Thymus (tissue), 11 donors: ENCODE data around the gene EHD3. TPM values are rescaled to one million over a fixed set of nuclear protein-coding genes. Genes with fewer than 3 reads are reported as not detected.

Experiments used
- DNase-seq, 9 donors: peaks; one replicate each; pipeline ENCODE4 v3.0.0-alpha.2; 2013; ENCODE audit warnings: low spot score in 9 of 9, low read depth in 6 of 9, missing footprints in 1 of 9
- H3K27ac ChIP-seq, 2 donors: one replicate each; pipeline ENCODE4 v1.5.1; 2013; ENCODE audit warnings: control low read depth in 1 of 2, low read depth in 1 of 2, low read length in 1 of 2, mild to moderate bottlenecking in 1 of 2, moderate library complexity in 1 of 2
- H3K27me3 ChIP-seq, 2 donors: one replicate each; pipeline ENCODE4 v1.5.1; 2013; ENCODE audit warnings: low read length in 1 of 2; ENCODE audit not compliant: control insufficient read depth in 2 of 2, insufficient read depth in 1 of 2
- H3K36me3 ChIP-seq, 2 donors: one replicate each; pipeline ENCODE4 v1.5.1; 2013; ENCODE audit warnings: low read length in 1 of 2, mild to moderate bottlenecking in 1 of 2, moderate library complexity in 1 of 2; ENCODE audit not compliant: control insufficient read depth in 2 of 2, insufficient read depth in 2 of 2
- H3K4me1 ChIP-seq, 2 donors: one replicate each; pipeline ENCODE4 v1.5.1; 2013; ENCODE audit warnings: low read length in 2 of 2; ENCODE audit not compliant: control insufficient read depth in 2 of 2, insufficient read depth in 2 of 2
- H3K4me3 ChIP-seq, 2 donors: one replicate each; pipeline ENCODE4 v1.5.1; 2013; ENCODE audit warnings: low read length in 2 of 2, control low read depth in 1 of 2, mild to moderate bottlenecking in 1 of 2
- H3K9me3 ChIP-seq, 2 donors: one replicate each; pipeline ENCODE4 v1.5.1; 2013; ENCODE audit warnings: low read length in 1 of 2, mild to moderate bottlenecking in 1 of 2; ENCODE audit not compliant: control insufficient read depth in 2 of 2, insufficient read depth in 1 of 2
- WGBS: extraction: QIAGEN DNeasy Blood & Tissue Kit; methylation state at CpG from one replicate; pipeline ENCODE4 v1.1.7; 2013; 5-methylcytosine and 5-hydroxymethylcytosine counted together
- polyA plus RNA-seq: library from polyadenylated mRNA; stranded (reverse); fragments of 200-250 nt; gene quantifications from one replicate; pipeline ENCODE4 v1.2.3, GENCODE V29; 2013
- total RNA-seq: library from RNA; stranded (reverse); fragments of 120-200 nt; gene quantifications from one replicate; pipeline ENCODE4 v1.2.4, GENCODE V29; 2013
- donor health status: healthy.

The EHD3 gene
- total and polyA plus RNA-seq, 2 donors: 2.7 to 4.2 TPM

DNA sequence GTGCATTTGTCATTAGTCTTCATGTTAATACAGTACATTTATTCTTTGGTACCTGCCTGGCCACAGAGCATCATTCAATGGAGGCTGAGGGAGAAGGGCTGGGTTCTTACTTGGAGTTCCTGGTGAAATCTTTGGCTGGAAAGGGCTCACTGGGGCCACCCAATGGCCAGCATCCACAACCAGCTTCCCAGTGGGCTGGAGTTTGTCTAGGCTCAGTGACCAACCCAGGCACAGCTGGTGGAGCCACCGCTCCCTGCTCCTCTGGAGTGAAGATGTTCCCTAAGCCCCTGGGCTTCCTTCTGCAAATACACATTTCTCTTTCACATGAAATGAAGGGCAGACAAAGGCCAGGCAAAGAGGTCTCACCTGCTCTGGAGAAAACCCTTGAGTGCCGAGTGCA lies 34.4 kb downstream of the EHD3 start:
- WGBS: 97% methylated on average over 2 of the region's 2 CpGs
- no peaks in the 10 kb centered on the region for H3K4me1 ChIP-seq
- no peaks in the 10 kb centered on the region for H3K36me3 ChIP-seq
- no peak for DNase-seq
- no peak overlapping the region for H3K4me3 ChIP-seq
- H3K9me3 ChIP-seq: no peaks in the 10 kb centered on the region
- no peak overlapping the region for H3K27ac ChIP-seq
- no peaks in the 10 kb centered on the region for H3K27me3 ChIP-seq

DNA sequence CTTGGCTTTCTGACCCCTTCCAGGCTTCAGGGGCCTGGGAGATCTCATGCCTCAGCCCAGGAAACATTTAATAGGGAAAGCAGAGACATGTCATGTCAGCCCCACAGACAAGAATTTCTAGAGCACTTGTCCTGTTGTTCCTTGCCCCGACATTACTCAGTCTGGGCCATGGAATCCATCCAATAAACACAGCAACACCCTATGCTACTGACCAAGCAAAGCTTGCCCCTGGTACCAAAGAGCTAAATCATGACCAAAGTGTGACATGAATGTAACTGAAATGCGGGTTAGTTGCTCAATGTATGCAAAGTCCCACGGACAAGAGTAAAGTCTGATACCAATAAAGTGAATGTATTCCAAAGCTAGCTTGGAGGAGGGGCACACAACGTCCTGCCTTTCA lies 35.1 kb downstream of the EHD3 start:
- no peak overlapping the region for H3K27ac ChIP-seq
- WGBS: 95% methylated on average over 4 of the region's 4 CpGs
- no peak for DNase-seq

DNA sequence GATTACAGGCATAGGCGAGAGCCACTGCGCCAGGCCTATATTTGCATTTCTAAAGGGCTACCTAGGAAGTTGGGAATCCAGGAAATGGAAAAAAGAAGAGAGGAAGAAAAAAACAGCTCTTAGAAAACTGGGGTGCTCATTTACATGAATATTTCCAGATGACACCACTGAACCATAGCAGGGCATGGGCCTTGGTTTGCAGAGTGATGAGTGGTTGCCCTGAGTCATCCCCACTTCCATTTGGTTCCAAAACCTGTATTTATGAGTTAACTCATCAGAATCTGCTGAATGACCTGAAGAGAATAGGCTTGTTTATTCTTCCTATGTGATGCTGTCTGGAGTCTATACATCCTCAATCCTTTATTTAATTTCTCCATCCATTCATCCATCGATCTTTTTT lies 36.2 kb downstream of the EHD3 start:
- Histone ChIP-seq H3K27ac (no peak overlapping the region), H3K4me3 (no peak overlapping the region), H3K36me3 (no peaks in the 10 kb centered on the region), H3K9me3 (no peaks in the 10 kb centered on the region), H3K27me3 (no peaks in the 10 kb centered on the region), H3K4me1 (no peaks in the 10 kb centered on the region)
- DNase-seq: no peak
- WGBS: 98% methylated on average over 3 of the region's 3 CpGs

More for the DNA sequence above, 35.1 kb downstream of the EHD3 start:
- Histone ChIP-seq H3K27me3 (no peaks in the 10 kb centered on the region), H3K36me3 (no peaks in the 10 kb centered on the region), H3K4me1 (no peaks in the 10 kb centered on the region), H3K4me3 (no peak overlapping the region), H3K9me3 (no peaks in the 10 kb centered on the region)

DNA sequence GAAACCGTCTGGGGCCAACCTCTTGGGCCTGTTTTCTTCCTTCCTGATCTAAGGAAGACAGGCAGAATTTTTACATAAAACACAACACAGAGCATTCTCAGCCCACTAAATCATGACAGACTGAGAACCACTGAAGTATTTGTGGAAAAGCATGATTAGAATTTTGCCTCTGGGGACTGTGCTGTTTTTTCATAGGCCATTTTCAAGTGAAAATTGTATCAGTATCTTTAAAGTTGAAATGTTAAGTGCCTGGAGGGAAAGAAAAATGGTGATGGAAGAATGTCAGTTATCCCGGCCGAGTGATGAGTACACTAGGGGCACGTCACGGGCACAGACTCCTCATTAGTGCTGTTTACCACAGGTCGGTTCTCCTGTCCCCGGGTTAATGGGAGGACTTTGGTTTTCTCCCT lies 36.9 kb downstream of the EHD3 start:
- H3K4me1 ChIP-seq: no peaks in the 10 kb centered on the region

DNA sequence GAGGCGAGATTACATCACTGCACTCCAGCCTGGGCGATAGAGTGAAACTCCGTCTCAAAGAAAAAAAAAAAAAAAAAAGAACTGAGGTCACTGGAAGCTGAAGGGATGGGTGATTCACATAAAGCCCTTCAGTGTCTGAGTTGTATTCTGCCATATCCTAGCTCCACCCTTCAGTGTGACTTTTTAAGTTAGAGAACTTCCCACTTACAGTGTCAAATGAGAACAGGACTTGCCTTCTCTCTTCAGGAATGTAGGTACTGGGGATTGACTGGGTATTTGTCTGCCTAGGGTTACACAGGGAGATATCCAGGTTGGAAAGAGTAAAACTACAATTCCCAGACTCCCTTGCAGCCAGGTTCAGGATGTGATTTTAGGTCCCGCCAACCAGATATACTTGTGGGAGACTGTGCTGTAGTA lies 37.9 kb downstream of the EHD3 start:
- Histone ChIP-seq H3K9me3 (no peaks in the 10 kb centered on the region), H3K4me3 (no peak overlapping the region), H3K27me3 (no peaks in the 10 kb centered on the region), H3K4me1 (no peaks in the 10 kb centered on the region), H3K27ac (no peak overlapping the region), H3K36me3 (no peaks in the 10 kb centered on the region)
- WGBS: 94% methylated on average over 4 of the region's 4 CpGs
- DNase-seq: no peak

More for the DNA sequence above, 36.9 kb downstream of the EHD3 start:
- WGBS: 90% methylated on average over 7 of the region's 7 CpGs
- Histone ChIP-seq H3K27me3 (no peaks in the 10 kb centered on the region), H3K27ac (no peak overlapping the region), H3K36me3 (no peaks in the 10 kb centered on the region), H3K4me3 (no peak overlapping the region), H3K9me3 (no peaks in the 10 kb centered on the region)
- no peak for DNase-seq

DNA sequence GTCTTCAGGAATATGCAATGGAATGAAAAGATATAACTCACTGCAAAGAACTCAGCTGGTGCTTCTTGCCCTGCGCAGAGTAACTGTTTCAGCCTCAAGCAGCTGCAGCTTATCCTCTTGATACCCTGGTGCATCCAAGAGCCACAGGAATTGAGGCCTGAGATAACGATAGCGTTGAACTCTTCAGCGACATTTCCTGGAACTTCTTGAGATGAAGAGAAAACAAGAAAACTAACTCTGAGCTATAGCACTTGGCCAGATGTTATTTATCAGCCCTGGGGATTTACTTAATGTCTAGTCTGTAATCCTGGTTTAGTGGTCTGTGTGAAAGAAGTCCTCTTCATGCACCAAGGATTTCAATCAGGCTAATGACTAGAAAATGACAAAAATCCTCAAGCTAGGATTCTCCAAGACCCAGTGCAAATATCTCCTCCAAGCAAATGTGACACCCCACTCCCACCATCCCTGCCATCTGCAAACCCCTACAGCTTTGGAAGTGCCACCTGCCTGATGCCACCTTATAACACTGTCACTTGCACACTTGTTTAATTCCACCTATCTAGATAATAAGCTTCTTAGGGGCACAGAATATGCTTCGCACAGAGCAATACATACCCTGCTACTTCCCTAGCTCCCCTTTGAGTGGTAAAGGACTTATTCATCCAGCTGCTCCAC lies 40.6 kb downstream of the EHD3 start:
- no peak overlapping the region for H3K27ac ChIP-seq
- no peaks in the 10 kb centered on the region for H3K27me3 ChIP-seq
- H3K4me3 ChIP-seq: no peak overlapping the region
- H3K4me1 ChIP-seq: peaks cover 0 to 2% of the 10 kb centered on the region in 2 donors
- DNase-seq: no peak
- WGBS: 80% methylated on average over 5 of the region's 5 CpGs
- no peaks in the 10 kb centered on the region for H3K36me3 ChIP-seq
- no peaks in the 10 kb centered on the region for H3K9me3 ChIP-seq

DNA sequence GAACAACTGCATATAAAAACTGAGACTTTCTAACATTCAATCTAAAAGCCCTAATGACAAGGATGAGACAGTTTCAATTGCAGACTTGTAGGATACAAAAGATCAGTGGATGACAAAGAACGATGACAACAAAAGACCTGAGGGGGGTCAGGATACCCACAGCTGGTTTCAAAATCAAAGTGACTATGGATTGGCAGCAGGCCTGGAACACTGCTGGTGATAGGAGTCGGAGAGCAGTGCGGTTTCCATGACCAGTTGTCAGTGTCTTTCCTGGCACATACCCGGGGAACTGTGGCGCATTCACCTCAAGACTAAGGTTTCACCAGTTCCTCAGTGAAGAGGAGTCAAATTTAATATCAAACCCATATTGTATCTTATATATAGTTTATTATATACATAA lies 42.0 kb downstream of the EHD3 start:
- Histone ChIP-seq H3K36me3 (no peaks in the 10 kb centered on the region), H3K4me1 (peaks cover 0 to 2% of the 10 kb centered on the region in 2 donors), H3K27ac (no peak overlapping the region), H3K9me3 (no peaks in the 10 kb centered on the region), H3K4me3 (no peak overlapping the region), H3K27me3 (no peaks in the 10 kb centered on the region)
- WGBS: 97% methylated on average over 5 of the region's 5 CpGs
- DNase-seq: no peak

DNA sequence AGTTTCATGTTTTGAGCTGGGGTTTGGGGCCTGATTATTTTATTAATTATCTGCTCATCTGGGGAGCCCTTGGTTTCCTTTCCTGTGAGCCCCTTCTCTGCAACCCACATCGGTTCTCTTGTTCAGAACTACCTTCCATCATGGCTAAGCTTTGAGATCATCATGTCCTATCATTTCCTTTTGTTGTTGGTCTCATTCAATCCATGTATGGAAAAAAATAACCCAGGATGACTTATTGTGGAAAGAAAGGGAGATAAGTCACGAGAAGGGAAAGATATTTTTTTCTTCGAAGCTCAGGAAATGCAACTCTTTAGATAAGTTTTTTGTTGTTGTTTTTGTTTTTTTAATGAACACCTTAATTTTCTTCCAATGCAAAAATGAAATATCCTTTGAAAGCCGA lies 43.7 kb downstream of the EHD3 start:
- peaks cover 0 to 2% of the 10 kb centered on the region in 2 donors for H3K4me1 ChIP-seq
- no peak overlapping the region for H3K27ac ChIP-seq
- H3K4me3 ChIP-seq: no peak overlapping the region
- H3K36me3 ChIP-seq: no peaks in the 10 kb centered on the region
- no peaks in the 10 kb centered on the region for H3K27me3 ChIP-seq
- H3K9me3 ChIP-seq: no peaks in the 10 kb centered on the region
- WGBS: 81% methylated on average over 4 of the region's 4 CpGs
- DNase-seq: no peak

DNA sequence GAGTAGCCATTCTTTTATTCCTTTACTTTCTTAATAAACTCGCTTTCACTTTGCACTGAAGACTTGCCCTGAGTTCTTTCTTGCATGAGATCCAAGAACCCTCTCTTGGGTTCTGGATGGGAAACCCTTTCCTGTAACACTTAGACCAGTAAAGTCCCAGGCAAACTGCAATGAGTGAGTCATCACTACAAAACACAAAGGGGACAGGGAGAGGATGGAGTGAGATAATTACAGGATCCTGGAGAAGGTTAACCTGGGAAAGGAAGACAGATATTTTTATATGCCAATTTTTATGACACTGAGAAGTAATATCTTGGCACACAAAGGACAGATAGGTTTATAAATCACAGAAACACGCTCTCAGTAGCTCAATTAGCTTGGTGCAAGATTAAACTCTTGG lies 48.7 kb downstream of the EHD3 start:
- no peak overlapping the region for H3K27ac ChIP-seq
- H3K4me1 ChIP-seq: peaks cover 0 to 2% of the 10 kb centered on the region in 2 donors
- H3K9me3 ChIP-seq: no peaks in the 10 kb centered on the region
- H3K27me3 ChIP-seq: no peaks in the 10 kb centered on the region
- no peak for DNase-seq
- no peaks in the 10 kb centered on the region for H3K36me3 ChIP-seq
- 94% methylated on average over 2 of the region's 2 CpGs for WGBS
- H3K4me3 ChIP-seq: no peak overlapping the region
